Peyer's patch (tissue), 4 donors: ENCODE measurements around the gene GSTP1. TPM values are rescaled to one million over a fixed set of nuclear protein-coding genes. Genes with fewer than 3 reads are reported as not detected.

Experiments used
- DNase-seq, 3 donors: peaks; one replicate each; pipeline ENCODE4 v3.0.0-alpha.2; 2017 to 2019
- H3K27ac ChIP-seq, 4 donors: fragments of 200-600 bp; sonication (generic); one replicate each; pipeline ENCODE4 v1.5.1; 2016 to 2019
- H3K27me3 ChIP-seq, 2 donors: fragments of 200-600 bp; sonication (generic); one replicate each; pipeline ENCODE4 v1.5.1; 2019
- H3K36me3 ChIP-seq, 3 donors: fragments of 200-600 bp; sonication (generic); one replicate each; pipeline ENCODE4 v1.5.1; 2016 to 2019
- H3K4me1 ChIP-seq, 4 donors: fragments of 200-600 bp; sonication (generic); one replicate each; pipeline ENCODE4 v1.5.1; 2016 to 2019
- H3K4me3 ChIP-seq, 4 donors: fragments of 200-600 bp; sonication (generic); 1 replicate in 3 of 4; 2 replicates in 1 of 4; pipeline ENCODE4 v1.5.1; 2016 to 2019; ENCODE audit warnings: mild to moderate bottlenecking in 1 of 4
- H3K9me3 ChIP-seq, 4 donors: fragments of 200-600 bp; sonication (generic); one replicate each; pipeline ENCODE4 v1.5.1; 2016 to 2019; ENCODE audit warnings: mild to moderate bottlenecking in 1 of 4
- CTCF ChIP-seq, 6 experiments: fragments of 450-650 bp in 4 of 6; fragments of 200-600 bp in 2 of 6; sonication (generic) in 1 of 6; IDR thresholded peaks; one replicate each; pipeline ENCODE4 v1.5.1; 2017 to 2019; ENCODE audit warnings: antibody characterized with exemption in 6 of 6, mild to moderate bottlenecking in 3 of 6, moderate library complexity in 1 of 6
- POLR2A ChIP-seq, 2 donors: fragments of 450-650 bp; IDR thresholded peaks; one replicate each; pipeline ENCODE4 v1.5.1; 2017; ENCODE audit warnings: antibody characterized with exemption in 2 of 2, mild to moderate bottlenecking in 2 of 2, moderate library complexity in 2 of 2
- total RNA-seq, 4 donors: library from RNA; depleted of rRNA; stranded (reverse); fragments of >200 nt; gene quantifications; one replicate each; pipeline ENCODE4 v1.1.0, GENCODE V29; 2016

GSTP1 gene
- total RNA-seq, 4 donors from 2014 or later = 237 to 451 (median 419) TPM

GRCh38 chr11:67607507-67607906, 23.9 kb downstream of the GSTP1 start:
- Histone ChIP-seq H3K9me3 (no peaks in the 10 kb centered on the region), H3K4me3 (peak overlapping the region; percentile 90 to 94 (median 92)), H3K36me3 (peaks cover 0 to 41% (median 0%) of the 10 kb centered on the region in 3 donors), H3K27me3 (no peaks in the 10 kb centered on the region), H3K4me1 (peaks cover 0 to 12% (median 12%) of the 10 kb centered on the region in 4 donors), H3K27ac (peak overlapping the region in 3 of 4 donors; percentile 84 to 86 (median 85))
- no peak for DNase-seq
- TF ChIP-seq POLR2A (IDR thresholded peaks at IDR 0.05) (no peak), CTCF (IDR thresholded peaks at IDR 0.05) (no peak)

- Histone ChIP-seq H3K9me3 (no peaks in the 10 kb centered on the region), H3K27ac (no peak overlapping the region), H3K4me3 (no peak overlapping the region), H3K27me3 (no peaks in the 10 kb centered on the region), H3K36me3 (peaks cover 0 to 44% (median 0%) of the 10 kb centered on the region in 3 donors), H3K4me1 (peaks cover 0 to 15% (median 12%) of the 10 kb centered on the region in 4 donors)
- DNase-seq = no peak
- TF ChIP-seq POLR2A (IDR thresholded peaks at IDR 0.05) = no peak
- TF ChIP-seq CTCF (IDR thresholded peaks at IDR 0.05) = no peak
These were observed 24.9 kb downstream of the GSTP1 start for GRCh38 chr11:67608486-67608885.

GRCh38 chr11:67609316-67609715, 25.7 kb downstream of the GSTP1 start:
- no peaks in the 10 kb centered on the region for H3K9me3 ChIP-seq
- no peak overlapping the region for H3K27ac ChIP-seq
- peaks cover 0 to 22% (median 15%) of the 10 kb centered on the region in 4 donors for H3K4me1 ChIP-seq
- no peaks in the 10 kb centered on the region for H3K27me3 ChIP-seq
- H3K36me3 ChIP-seq = peaks cover 0 to 44% (median 0%) of the 10 kb centered on the region in 3 donors
- no peak for DNase-seq
- TF ChIP-seq CTCF (IDR thresholded peaks at IDR 0.05) = no peak
- H3K4me3 ChIP-seq = no peak overlapping the region

GRCh38 chr11:67610302-67610868, 26.8 kb downstream of the GSTP1 start:
- H3K9me3 ChIP-seq = no peaks in the 10 kb centered on the region
- no peak for DNase-seq

GRCh38 chr11:67611165-67611564, 27.6 kb downstream of the GSTP1 start:
- TF ChIP-seq POLR2A (IDR thresholded peaks at IDR 0.05) (no peak), CTCF (IDR thresholded peaks at IDR 0.05) (no peak)
- Histone ChIP-seq H3K4me3 (no peak overlapping the region), H3K36me3 (peaks cover 0 to 44% (median 0%) of the 10 kb centered on the region in 3 donors), H3K27ac (no peak overlapping the region), H3K9me3 (no peaks in the 10 kb centered on the region), H3K27me3 (peaks cover 0 to 4% of the 10 kb centered on the region in 2 donors), H3K4me1 (peaks cover 0 to 28% (median 19%) of the 10 kb centered on the region in 4 donors)
- no peak for DNase-seq

More at GRCh38 chr11:67610302-67610868, 26.8 kb downstream of the GSTP1 start:
- no peak for TF ChIP-seq POLR2A (IDR thresholded peaks at IDR 0.05)
- no peak for TF ChIP-seq CTCF (IDR thresholded peaks at IDR 0.05)
- peaks cover 0 to 28% (median 18%) of the 10 kb centered on the region in 4 donors for H3K4me1 ChIP-seq
- H3K36me3 ChIP-seq = peaks cover 0 to 44% (median 0%) of the 10 kb centered on the region in 3 donors
- no peak overlapping the region for H3K4me3 ChIP-seq
- H3K27ac ChIP-seq = no peak overlapping the region
- no peaks in the 10 kb centered on the region for H3K27me3 ChIP-seq
